ENCODE measurements around the gene NTNG1. TPM values are rescaled to one million over a fixed set of nuclear protein-coding genes. Genes with fewer than 3 reads are reported as not detected.

NTNG1 gene
- not detected in 5 replicates for total RNA-seq (2022; extraction: Qiagen RNA extraction; ENCODE audit: low read depth)

GRCh38 chr1:107140703-107141490 lies at the start of gene NTNG1:
TSS of gene NTNG1 (plus strand) at chr1:107141039.

Other genes starting within 250 kb of the NTNG1 start
- gene PRMT6, start 84.4 kb upstream of the NTNG1 start, total RNA-seq (2022; extraction: Qiagen RNA extraction; ENCODE audit: low read depth), result not detected in 5 replicates